Measurements from ENCODE around the gene CRYBG2. TPM values are rescaled to one million over a fixed set of nuclear protein-coding genes. Genes with fewer than 3 reads are reported as not detected.

CRYBG2 gene
- total RNA-seq, 2 donors from 2014 or later: 9.0 to 15.1 TPM

DNA sequence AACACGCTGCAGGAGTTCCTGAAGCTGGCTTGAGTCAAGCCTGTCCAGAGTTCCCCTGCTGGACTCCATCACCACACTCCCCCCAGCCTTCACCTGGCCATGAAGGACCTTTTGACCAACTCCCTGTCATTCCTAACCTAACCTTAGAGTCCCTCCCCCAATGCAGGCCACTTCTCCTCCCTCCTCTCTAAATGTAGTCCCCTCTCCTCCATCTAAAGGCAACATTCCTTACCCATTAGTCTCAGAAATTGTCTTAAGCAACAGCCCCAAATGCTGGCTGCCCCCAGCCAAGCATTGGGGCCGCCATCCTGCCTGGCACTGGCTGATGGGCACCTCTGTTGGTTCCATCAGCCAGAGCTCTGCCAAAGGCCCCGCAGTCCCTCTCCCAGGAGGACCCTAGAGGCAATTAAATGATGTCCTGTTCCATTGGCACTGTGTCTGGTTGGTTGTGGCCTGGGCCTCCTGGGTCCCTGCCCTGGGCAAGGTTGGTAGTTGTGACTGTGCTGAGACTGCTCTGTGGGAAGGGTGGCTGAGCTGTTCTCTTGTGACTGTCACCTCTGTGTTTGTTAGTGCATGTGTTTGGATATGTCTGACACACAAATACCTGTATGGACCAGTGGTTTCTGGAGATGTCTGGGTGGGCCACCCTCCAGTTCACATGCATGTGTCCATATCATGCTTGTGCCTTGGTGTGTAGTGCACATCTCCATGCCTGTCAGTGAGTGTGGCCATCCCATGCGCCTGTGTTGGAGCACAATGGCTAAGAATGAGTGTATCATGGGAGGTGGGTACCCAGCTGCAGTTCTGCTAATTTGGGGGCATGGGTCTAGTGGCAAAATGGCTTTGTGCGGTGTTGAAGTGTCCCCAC is 72.6 kb downstream of the CRYBG2 start:
- no peaks in the 10 kb centered on the region for H3K27me3 Mint-ChIP-seq (ENCODE audit: insufficient read depth)
- H3K9me3 ChIP-seq (ENCODE audit: control insufficient read depth, low read length): no peaks in the 10 kb centered on the region
- WGBS, 2 experiments (ENCODE audit: insufficient coverage in 1 of 2, insufficient read length in 1 of 2): 80 to 97% methylated on average over 5 of the region's 5 CpGs
- H3K27me3 ChIP-seq (ENCODE audit: control insufficient read depth, insufficient read depth, low read length, poor library complexity, severe bottlenecking): no peaks in the 10 kb centered on the region
- peaks cover 14% of the 10 kb centered on the region for H3K4me1 ChIP-seq (ENCODE audit: control insufficient read depth, insufficient read depth, low read length)
- H3K9me3 Mint-ChIP-seq: no peaks in the 10 kb centered on the region
- peak overlapping the region; percentile 76 for H3K4me3 Mint-ChIP-seq
- H3K36me3 ChIP-seq (ENCODE audit: control insufficient read depth, insufficient read depth, low read length): peaks cover 28% of the 10 kb centered on the region
- H3K4me1 Mint-ChIP-seq: peaks cover 31% of the 10 kb centered on the region
- no peak for DNase-seq
- TF ChIP-seq, protein P1, sequence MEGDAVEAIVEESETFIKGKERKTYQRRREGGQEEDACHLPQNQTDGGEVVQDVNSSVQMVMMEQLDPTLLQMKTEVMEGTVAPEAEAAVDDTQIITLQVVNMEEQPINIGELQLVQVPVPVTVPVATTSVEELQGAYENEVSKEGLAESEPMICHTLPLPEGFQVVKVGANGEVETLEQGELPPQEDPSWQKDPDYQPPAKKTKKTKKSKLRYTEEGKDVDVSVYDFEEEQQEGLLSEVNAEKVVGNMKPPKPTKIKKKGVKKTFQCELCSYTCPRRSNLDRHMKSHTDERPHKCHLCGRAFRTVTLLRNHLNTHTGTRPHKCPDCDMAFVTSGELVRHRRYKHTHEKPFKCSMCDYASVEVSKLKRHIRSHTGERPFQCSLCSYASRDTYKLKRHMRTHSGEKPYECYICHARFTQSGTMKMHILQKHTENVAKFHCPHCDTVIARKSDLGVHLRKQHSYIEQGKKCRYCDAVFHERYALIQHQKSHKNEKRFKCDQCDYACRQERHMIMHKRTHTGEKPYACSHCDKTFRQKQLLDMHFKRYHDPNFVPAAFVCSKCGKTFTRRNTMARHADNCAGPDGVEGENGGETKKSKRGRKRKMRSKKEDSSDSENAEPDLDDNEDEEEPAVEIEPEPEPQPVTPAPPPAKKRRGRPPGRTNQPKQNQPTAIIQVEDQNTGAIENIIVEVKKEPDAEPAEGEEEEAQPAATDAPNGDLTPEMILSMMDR (conservative IDR thresholded peaks at IDR 0.05): no peak
- peak overlapping the region; percentile 86 for H3K4me3 ChIP-seq (ENCODE audit: low read length)
- H3K9ac ChIP-seq (ENCODE audit: extremely low read depth, low read length, poor library complexity, severe bottlenecking): no peak overlapping the region
- peak overlapping the region; percentile 86 for H3K27ac ChIP-seq (ENCODE audit: low read depth, low read length)
- H3K27ac Mint-ChIP-seq: peak overlapping the region; percentile 87
- H3K36me3 Mint-ChIP-seq (ENCODE audit: low read depth): peaks cover 24% of the 10 kb centered on the region

DNA sequence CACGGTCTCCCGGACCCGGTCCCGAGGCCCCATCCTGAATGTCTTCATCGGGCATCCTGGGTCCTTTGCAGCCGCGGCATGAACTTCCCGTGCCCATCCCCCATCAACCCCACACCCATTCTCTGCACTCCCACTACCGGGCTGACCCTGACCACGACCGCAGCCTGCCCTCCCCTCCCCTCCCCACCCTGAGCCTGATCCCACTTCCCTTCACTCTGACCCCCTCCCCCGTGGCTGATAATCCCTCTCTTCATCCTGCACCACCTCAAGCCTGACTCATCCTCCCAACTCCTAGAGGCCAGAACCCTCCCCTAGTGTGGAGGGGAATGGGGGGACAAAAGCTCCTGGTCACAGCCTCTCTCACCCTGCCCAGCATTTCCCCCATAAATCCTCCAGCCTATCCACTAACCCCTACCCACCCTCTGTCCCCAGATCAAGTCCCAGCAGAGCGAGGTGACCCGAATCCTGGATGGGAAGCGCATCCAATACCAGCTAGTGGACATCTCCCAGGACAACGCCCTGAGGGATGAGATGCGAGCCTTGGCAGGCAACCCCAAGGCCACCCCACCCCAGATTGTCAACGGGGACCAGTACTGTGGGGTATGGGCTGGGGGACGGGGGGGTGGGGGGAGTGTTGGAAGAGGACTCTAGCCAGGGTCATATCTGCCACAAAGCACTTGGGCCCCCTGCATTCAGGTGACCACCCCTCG is 73.4 kb downstream of the CRYBG2 start:
- Mint-ChIP-seq H3K27me3 (ENCODE audit: insufficient read depth) (no peaks in the 10 kb centered on the region), H3K9me3 (no peaks in the 10 kb centered on the region), H3K4me3 (peak overlapping the region; percentile 76), H3K36me3 (ENCODE audit: low read depth) (peaks cover 31% of the 10 kb centered on the region), H3K27ac (peak overlapping the region; percentile 85), H3K4me1 (peaks cover 35% of the 10 kb centered on the region)
- peaks cover 14% of the 10 kb centered on the region for H3K4me1 ChIP-seq (ENCODE audit: control insufficient read depth, insufficient read depth, low read length)
- WGBS, 2 experiments (ENCODE audit: insufficient coverage in 1 of 2, insufficient read length in 1 of 2): 0 to 35% methylated on average over 5 to 20 of the region's 20 CpGs
- no peaks in the 10 kb centered on the region for H3K9me3 ChIP-seq (ENCODE audit: control insufficient read depth, low read length)
- TF ChIP-seq, protein P1 (conservative IDR thresholded peaks at IDR 0.05): no peak
- peak overlapping the region; percentile 56 for H3K9ac ChIP-seq (ENCODE audit: extremely low read depth, low read length, poor library complexity, severe bottlenecking)
- H3K36me3 ChIP-seq (ENCODE audit: control insufficient read depth, insufficient read depth, low read length): peaks cover 33% of the 10 kb centered on the region
- DNase-seq: peak; percentile 61
- H3K27ac ChIP-seq (ENCODE audit: low read depth, low read length): peak overlapping the region; percentile 73
- H3K4me3 ChIP-seq (ENCODE audit: low read length): peak overlapping the region; percentile 86
- no peaks in the 10 kb centered on the region for H3K27me3 ChIP-seq (ENCODE audit: control insufficient read depth, insufficient read depth, low read length, poor library complexity, severe bottlenecking)

DNA sequence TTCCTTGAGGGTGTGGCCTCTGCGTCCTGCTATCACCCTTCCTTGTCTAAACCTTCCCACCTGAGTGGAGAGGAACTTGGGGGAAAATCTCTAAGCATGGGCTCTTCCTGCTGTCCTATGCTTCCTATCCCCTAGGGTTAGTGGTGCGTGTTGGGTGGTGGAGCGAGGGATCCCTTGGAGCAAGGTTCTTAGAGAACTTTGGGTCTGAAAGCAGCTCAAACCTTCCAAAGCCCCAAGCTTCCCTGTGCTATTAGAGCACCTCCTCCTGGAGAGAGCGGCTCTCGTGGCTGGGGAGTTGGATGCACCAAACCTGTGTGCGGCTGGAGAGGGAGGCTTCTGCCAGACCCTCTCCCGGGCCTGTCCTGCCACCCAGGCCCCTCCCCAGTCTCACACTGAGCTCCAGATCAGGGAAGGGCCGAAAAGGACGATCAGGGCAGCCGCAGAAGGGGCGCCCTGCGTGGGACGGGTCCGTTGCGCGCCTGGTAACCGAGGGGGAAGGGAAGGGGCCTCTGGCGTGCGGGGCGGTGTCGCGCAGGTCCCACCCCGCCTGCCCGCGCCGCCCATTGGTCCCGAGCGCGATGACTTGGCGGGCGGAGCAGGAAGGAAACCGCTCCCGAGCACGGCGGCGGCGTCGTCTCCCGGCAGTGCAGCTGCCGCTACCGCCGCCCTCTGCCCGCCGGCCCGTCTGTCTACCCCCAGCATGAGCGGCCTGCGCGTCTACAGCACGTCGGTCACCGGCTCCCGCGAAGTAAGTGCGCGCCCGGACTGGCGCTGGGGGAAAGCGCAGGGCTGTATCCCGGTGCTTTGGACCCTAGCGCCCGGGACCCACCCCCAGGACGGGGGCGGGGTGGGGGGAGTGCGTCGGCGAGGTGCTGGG is 74.2 kb downstream of the CRYBG2 start, which contains the start of gene SH3BGRL3:
TSS of gene SH3BGRL3 (plus strand) at position 631 of the 877 bp plus-strand sequence. CDS start at position 701, 70 bp downstream.
- Mint-ChIP-seq H3K27ac (peak within 1 kb of the TSS; percentile 97), H3K4me3 (peak within 1 kb of the TSS; percentile 76), H3K9me3 (no peaks in the 10 kb centered on the region), H3K36me3 (ENCODE audit: low read depth) (peaks cover 37% of the 10 kb centered on the region), H3K4me1 (peaks cover 31% of the 10 kb centered on the region), H3K27me3 (ENCODE audit: insufficient read depth) (no peaks in the 10 kb centered on the region)
- H3K9me3 ChIP-seq (ENCODE audit: control insufficient read depth, low read length): no peaks in the 10 kb centered on the region
- peaks cover 37% of the 10 kb centered on the region for H3K36me3 ChIP-seq (ENCODE audit: control insufficient read depth, insufficient read depth, low read length)
- peak; percentile 93 for DNase-seq
- H3K4me1 ChIP-seq (ENCODE audit: control insufficient read depth, insufficient read depth, low read length): peaks cover 14% of the 10 kb centered on the region
- H3K27ac ChIP-seq (ENCODE audit: low read depth, low read length): peak within 1 kb of the TSS; percentile 73
- H3K9ac ChIP-seq (ENCODE audit: extremely low read depth, low read length, poor library complexity, severe bottlenecking): peak within 1 kb of the TSS; percentile 56
- 0 to 3% methylated on average over 18 to 66 of the region's 66 CpGs for WGBS, 2 experiments (ENCODE audit: insufficient coverage in 1 of 2, insufficient read length in 1 of 2)
- H3K4me3 ChIP-seq (ENCODE audit: low read length): peak within 1 kb of the TSS; percentile 86
- TF ChIP-seq, protein P1 (conservative IDR thresholded peaks at IDR 0.05): peak; percentile 67
- H3K27me3 ChIP-seq (ENCODE audit: control insufficient read depth, insufficient read depth, low read length, poor library complexity, severe bottlenecking): no peaks in the 10 kb centered on the region
